NCI-H526 (cell line): Measurements from ENCODE around the gene ZNF117.
A peak's percentile ranks its signal among the peaks of the same experiment; 100 is the strongest.
"Not testable (repeated sequence)": the region's sequence is repeated elsewhere in the genome, so short reads cannot be mapped to it uniquely, and the experiment has no call there.

Experiments
- DNase-seq, 2 experiments: peaks; one replicate each; lab custom pipeline; 2025; lab: John Stamatoyannopoulos, UW

Gene ZNF117

GRCh38 chr7:64990936-64991335, at the start of gene ZNF117:
Gene ZNF117 (minus strand): TSS chr7:64991036.
- no peak for DNase-seq

DNA sequence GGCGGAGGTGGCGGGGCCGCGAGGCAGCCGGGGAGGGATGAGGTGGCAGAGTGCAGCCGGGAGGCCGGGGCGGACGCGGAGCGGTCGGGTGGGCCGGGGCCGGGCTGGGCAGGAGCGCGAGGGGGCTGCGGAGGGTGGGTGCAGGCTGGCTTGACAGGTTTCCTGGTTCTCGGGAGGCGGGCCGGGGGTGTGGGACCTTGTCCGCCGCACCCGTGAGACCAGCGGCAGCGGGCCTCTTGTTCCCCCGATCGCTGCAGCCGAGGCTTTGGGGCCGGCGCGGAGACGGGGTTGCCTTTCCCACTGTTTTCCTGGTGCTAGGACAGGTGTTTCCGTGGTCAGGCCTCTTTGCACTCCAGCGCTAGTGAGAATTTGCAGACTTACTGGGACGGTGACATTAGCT, 47.9 kb upstream of the ZNF117 start:
- DNase-seq: peak; percentile 6 to 70

GRCh38 chr7:65037740-65038688, 47.2 kb upstream of the ZNF117 start:
- peak; percentile 83 to 96 for DNase-seq

GRCh38 chr7:65036526-65036925, 45.7 kb upstream of the ZNF117 start:
- DNase-seq: not testable (repeated sequence)

DNA sequence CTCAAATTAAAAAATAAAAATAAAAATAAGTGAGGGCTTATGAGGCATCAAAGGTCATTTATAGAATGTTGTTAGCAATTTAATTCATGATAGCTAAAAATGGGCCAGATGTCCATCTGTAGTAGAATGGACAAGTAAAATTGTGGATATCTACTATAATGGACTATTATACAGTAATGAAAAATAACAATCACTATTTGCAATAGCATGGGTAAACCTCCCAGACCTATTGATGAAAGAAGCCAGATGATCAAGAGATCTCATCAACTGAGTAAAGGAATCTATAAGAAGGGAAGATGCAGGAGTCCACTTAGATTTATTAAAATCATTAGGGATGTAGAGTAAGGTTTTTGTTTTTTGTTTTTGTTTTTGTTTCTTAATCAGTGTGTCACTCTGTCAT, 44.6 kb upstream of the ZNF117 start:
- not testable (repeated sequence) for DNase-seq

DNA sequence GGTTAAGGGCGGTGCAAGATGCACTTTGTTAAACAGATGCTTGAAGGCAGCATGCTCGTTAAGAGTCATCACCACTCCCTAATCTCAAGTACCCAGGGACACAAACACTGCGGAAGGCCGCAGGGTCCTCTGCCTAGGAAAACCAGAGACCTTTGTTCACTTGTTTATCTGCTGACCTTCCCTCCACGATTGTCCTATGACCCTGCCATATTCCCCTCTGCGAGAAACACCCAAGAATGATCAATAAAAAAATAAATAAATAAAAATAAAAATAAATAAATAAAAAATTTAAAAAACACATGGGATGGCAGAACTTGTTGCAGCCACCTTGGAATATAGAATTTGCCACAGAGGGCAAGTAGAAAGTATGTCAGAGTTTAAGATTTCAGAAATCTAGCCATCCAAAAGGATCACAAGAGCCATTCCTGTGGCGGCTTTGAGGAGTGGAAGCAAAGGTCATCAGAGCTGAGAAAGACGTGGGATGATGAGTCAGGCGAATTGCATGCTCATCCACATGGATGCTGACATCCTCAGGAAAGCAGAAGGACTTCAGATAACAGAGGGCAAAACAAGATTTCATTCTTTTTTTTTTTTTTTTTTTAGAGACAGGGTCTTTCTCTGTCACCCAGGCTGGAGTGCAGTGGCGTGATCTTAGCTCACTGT, 43.4 kb upstream of the ZNF117 start:
- DNase-seq: not testable (repeated sequence)

DNA sequence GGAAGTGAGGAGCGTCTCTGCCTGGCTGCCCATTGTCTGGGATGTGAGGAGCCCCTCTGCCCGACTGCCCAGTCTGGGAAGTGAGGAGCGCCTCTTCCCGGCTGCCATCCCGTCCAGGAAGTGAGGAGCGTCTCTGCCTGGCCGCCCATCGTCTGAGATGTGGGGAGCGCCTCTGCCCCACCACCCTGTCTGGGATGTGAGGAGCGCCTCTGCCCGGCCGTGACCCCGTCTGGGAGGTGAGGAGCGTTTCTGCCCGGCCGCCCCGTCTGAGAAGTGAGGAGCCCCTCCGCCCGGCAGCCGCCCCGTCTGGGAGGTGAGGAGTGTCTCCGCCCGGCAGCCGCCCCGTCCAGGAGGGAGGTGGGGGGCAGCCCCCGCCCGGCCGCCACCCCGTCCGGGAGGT, 42.6 kb upstream of the ZNF117 start:
- DNase-seq: not testable (repeated sequence)

GRCh38 chr7:65025023-65025422, 34.2 kb upstream of the ZNF117 start:
- DNase-seq: not testable (repeated sequence)

GRCh38 chr7:65020978-65021377, 30.1 kb upstream of the ZNF117 start:
- DNase-seq: not testable (repeated sequence)

- not testable (repeated sequence) for DNase-seq
Measured at GRCh38 chr7:65009881-65010280, 19.0 kb upstream of the ZNF117 start.

GRCh38 chr7:65009394-65009793, 18.6 kb upstream of the ZNF117 start:
- DNase-seq: not testable (repeated sequence)

DNA sequence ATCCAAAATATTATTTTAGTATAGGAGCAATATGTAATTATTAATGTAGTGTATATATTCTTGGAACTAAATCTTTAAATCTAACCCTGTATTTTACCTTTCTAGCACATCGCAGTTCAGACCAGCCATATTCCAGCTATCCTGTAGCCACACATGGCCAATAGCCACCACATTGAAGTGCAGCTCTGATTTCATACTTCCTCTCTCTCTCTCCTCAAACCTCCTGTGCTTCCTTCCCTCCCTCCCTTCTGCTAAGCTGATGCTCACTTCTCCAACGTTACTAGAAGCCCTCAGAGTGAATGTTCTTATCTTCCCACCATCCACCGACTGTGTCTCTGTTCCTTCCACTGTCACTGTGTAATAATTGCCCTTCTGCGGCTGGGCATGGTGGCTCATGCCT, 16.2 kb upstream of the ZNF117 start:
- not testable (repeated sequence) for DNase-seq

DNA sequence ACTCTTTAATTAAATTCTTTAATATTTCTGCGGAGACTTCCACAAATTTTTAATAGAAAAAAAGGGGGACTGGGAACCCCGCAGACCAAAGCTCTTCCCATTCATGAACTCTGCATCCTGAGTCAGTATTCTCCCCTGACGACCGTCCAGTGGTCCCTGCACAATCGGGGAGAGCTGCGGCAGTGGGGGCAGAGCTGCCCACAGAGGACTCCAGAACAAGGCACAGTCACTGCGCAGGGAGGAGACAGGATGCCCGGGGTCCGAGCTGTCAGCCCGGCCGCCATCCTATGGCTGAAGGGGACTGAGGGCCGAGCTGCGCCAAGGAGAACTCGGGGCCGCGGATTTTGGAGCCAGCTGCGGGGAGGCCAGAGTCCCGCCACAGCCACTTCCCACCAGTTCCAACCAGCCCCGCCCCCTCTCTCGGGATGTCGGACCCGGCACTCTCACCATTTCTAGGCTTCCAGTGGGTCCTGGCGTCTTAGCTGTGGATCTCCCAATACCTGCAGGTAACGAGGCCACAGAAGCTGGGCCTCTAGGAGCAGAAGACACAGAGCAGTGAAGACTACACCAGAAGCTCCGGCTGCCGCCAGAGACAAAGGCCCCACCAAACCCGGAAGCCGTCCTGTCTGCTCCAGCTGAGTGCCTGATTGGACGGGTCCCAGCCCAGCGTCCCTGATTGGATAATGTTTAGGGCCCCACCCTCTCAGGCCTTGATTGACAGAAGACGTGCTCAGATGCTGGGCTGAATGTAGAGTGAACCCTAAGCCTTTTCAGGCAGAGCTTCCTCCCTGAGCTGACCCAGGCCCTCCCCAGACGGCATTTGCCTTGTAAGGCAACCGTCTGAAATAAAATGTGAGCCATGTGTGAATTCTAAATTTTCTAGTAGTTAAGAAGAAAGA, 15.5 kb upstream of the ZNF117 start, which contains the start of gene ERV3-1:
Gene ERV3-1, minus strand, starts transcription at position 594 of the 899 bp plus-strand sequence. CDS start 13,661 bp downstream, outside the sequence.
- DNase-seq: peak; percentile 97

DNA sequence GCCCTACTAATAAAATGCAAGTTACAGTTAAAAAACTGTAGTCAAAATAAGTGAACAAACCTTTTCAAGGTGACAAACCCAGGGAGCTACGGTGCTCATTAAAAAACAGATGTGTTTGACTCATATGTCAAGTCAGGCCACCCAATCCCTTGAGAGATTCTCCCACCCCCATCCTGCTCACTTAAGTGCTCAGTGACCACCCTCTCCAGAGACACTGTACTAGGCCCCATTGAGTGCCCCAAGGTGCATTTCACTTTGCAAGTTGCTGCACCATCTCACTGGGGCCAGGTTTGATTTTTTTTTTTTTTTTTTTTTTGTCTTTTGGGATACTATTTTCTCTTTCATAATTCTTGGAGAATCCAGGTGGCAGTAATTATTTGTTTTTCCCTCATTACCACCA, 13.7 kb upstream of the ZNF117 start:
- DNase-seq: no peak

DNA sequence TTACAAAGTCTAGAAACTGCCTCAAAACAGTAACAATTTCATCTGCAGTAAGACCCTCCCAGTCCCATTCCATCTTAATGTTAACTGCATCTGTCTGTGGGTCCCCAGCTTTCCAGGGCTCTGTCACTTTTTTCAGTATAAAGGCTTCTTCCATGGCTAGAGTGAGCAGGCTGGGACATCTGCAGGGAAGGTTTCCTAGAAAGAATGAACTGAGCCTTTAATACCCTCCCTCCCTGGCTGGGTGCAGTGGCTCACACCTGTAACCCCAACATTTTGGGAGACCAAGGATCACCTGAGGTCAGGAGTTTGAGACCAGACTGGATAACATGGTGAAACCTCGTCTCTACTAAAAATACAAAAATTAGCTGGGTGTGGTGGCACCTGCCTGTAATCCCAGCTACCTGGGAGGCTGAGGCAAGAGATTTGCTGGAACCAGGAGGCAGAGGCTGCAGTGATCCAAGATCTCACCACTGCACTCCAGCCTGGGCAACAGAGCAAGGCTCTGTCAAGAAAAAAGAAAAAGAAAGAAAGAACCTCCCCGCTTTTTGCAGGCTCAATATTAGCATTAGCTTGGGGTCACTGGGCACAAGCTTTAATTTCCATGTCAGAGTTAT, 12.2 kb upstream of the ZNF117 start:
- no peak for DNase-seq

GRCh38 chr7:65001291-65001814, 10.5 kb upstream of the ZNF117 start:
- DNase-seq: no peak

DNA sequence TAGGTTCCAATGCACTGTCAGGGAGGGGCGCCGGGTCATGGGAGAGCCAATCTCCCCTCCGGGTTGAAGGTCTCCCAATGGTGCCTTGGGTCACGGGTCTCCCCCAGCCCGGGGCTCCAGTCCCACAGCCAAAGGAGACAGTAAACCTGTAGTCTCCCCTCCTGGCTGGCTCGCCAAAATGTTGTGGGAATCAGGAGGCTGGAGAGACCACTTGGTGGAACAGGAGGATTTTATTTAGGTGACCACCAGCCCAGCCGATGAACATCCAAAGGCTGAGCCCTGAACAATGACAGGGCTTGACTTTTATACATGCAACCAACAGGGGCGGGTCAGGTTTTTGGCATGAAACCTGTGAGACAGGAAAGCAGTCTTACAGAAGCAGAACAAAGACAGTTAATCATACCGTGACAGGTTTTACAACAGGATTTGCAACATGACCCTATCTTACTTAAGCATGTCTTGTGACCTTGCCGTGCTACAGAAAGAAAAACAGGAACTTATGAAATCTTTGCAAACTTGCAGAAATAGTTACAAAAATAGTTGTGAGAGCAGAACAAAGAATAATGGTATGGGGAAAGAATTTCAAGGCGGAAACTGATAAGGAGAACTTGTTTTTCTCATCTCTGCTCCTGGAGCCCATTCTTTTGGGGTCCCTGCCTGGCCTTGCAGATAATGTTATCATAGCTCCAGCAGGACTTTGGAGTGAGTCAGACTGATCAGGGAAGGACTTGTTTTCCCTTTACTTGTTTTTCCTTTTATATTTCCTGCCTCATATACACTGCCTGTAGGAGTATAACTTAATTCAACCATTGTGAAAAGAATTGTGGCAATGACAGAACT, 8.5 kb upstream of the ZNF117 start:
- DNase-seq: no peak

GRCh38 chr7:64998865-64999164, 8.0 kb upstream of the ZNF117 start:
- no peak for DNase-seq

DNA sequence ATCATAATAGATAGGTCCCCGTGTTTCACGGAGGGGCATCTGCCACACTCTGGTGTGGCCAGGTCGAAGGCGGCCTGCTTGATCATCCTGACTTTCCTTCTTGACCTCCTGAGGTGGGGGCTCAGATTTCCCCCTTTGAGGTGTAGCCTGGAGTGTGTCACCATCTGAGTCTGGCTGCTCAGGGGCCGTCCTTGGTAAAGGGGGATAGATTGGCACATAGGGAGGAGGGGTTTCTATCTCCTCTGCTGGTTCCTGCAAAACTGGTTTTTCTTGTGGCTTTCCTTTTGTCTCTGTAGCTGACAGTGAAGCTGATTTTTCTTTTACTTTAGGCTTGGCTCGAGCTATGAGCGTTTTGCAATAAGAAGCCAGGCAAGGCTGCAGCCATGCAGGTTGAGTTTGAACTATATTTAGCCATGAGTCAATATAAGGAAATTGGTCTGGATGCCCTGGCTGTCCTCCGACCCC, 7.1 kb upstream of the ZNF117 start:
- peak; percentile 10 to 52 for DNase-seq

DNA sequence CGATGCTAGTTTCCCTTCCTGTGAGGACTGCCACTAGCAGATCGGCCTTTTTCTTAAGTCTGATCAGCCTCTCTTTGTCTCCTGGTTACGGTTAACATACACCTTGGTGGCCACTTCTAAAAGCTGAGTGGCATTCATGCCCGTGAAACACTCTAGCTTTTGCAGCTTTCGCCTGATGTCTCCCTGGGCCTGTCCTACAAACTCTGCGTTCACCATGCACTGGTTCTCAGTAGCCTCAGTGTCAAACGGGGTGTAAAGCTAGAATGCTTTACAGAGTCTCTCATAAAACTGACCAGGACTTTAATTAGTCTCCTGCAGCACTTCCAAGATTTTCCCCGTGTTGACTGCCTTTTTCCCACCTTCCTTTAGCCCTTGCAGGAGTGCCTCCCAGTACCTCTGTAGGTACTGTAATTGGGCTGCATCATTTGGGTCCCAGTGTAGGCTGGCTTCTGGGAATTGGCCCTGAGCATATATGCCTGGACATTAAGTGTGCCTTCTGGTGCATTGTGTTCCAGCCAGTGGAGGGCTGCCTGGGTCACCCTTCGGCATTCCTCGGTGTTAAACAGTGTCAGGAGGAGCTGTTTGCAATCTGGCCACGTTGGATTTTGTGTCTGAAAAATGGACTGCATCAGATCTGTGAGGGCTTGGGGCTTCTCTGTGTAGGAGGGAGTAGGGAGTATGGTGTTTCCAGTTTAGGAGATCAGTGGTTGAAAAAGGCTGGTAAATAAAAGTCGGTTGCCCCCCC, 6.5 kb upstream of the ZNF117 start:
- DNase-seq: no peak
